Activated CD8-positive, alpha-beta T cell treated with anti-CD3 and anti-CD28 coated beads for 36 hours (primary cell): Measurements from ENCODE around the gene ADSS1. TPM values are rescaled to one million over a fixed set of nuclear protein-coding genes. Genes with fewer than 3 reads are reported as not detected.

Source experiments
- ATAC-seq: fragments of 200-7000 bp; cut with Tn5 transposase; one replicate; pipeline ENCODE4 v1.10.0; 2021; ENCODE audit warnings: mild to moderate bottlenecking, moderate library complexity
- CTCF ChIA-PET: fragments of 350-600 bp; sonication (Branson Sonifier 250); formaldehyde crosslinking; loops from one replicate; lab custom pipeline; 2021; ENCODE audit warnings: antibody characterized with exemption; lab: Charles Lee
- POLR2A ChIA-PET: fragments of 350-600 bp; sonication (Branson Sonifier 250); formaldehyde crosslinking; loops from one replicate; lab custom pipeline; 2021; ENCODE audit warnings: antibody characterized with exemption; lab: Charles Lee
- DNase-seq: peaks from one replicate; pipeline ENCODE4 v3.0.0-alpha.2; 2020
- H3K27ac Mint-ChIP-seq: one replicate; pipeline ENCODE4 v1.8.0; 2021; ENCODE audit warnings: mild to moderate bottlenecking, mixed read lengths
- H3K27me3 Mint-ChIP-seq: one replicate; pipeline ENCODE4 v1.8.0; 2021; ENCODE audit warnings: mixed read lengths
- H3K36me3 Mint-ChIP-seq: one replicate; pipeline ENCODE4 v1.8.0; 2021; ENCODE audit warnings: low read depth, mixed read lengths
- H3K4me1 Mint-ChIP-seq: one replicate; pipeline ENCODE4 v1.8.0; 2021; ENCODE audit warnings: low read depth, mixed read lengths
- H3K4me3 Mint-ChIP-seq: one replicate; pipeline ENCODE4 v1.8.0; 2021; ENCODE audit warnings: mild to moderate bottlenecking, moderate library complexity, mixed read lengths
- H3K9me3 Mint-ChIP-seq: one replicate; pipeline ENCODE4 v1.8.0; 2021; ENCODE audit warnings: mixed read lengths
- intact Hi-C: fragments of 100-400 bp; cut with micrococcal nuclease; formaldehyde crosslinking; loops from one replicate; pipeline ENCODE4 v1.10.0; 2022
- total RNA-seq, 2 experiments: library from RNA; stranded (reverse); gene quantifications; one replicate each; pipeline ENCODE4 v1.2.3, GENCODE V29; 2021
- TF ChIP-seq, protein P1 (sequence below): fragments of 200-600 bp; IDR thresholded peaks from one replicate; pipeline ENCODE4 v1.8.0; 2022; ENCODE audit warnings: antibody characterized with exemption, mild to moderate bottlenecking

The ADSS1 gene
- total RNA-seq, 2 experiments from 2014 or later: 2.7 to 3.0 TPM

DNA sequence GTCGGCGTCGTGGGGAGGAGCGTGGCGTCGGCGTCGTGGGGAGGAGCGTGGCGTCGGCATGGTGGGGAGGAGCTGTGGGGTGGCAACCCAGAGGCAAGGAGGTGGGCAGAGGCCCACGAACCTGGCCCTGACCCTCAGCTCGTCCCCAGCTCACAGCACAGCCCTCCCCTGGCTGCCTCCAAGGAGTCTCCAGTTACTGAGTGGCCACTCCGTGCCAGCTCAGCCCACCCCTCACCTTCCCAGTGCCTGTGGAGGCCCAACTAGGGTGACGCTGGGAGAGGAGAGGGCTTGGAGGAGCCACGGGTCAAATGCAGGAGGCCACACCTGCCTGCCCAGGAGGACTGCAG lies 5.8 kb downstream of the ADSS1 start:
- Mint-ChIP-seq H3K36me3 (no peaks in the 10 kb centered on the region), H3K4me1 (no peaks in the 10 kb centered on the region), H3K9me3 (no peaks in the 10 kb centered on the region), H3K4me3 (no peak overlapping the region), H3K27ac (no peak overlapping the region), H3K27me3 (no peaks in the 10 kb centered on the region)
- no peak for ATAC-seq
- TF ChIP-seq, protein P1, sequence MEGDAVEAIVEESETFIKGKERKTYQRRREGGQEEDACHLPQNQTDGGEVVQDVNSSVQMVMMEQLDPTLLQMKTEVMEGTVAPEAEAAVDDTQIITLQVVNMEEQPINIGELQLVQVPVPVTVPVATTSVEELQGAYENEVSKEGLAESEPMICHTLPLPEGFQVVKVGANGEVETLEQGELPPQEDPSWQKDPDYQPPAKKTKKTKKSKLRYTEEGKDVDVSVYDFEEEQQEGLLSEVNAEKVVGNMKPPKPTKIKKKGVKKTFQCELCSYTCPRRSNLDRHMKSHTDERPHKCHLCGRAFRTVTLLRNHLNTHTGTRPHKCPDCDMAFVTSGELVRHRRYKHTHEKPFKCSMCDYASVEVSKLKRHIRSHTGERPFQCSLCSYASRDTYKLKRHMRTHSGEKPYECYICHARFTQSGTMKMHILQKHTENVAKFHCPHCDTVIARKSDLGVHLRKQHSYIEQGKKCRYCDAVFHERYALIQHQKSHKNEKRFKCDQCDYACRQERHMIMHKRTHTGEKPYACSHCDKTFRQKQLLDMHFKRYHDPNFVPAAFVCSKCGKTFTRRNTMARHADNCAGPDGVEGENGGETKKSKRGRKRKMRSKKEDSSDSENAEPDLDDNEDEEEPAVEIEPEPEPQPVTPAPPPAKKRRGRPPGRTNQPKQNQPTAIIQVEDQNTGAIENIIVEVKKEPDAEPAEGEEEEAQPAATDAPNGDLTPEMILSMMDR: no peak
- intact Hi-C loops: no loop called here
- DNase-seq: no peak
- POLR2A ChIA-PET: no interaction called here
- CTCF ChIA-PET: interaction anchor here (1.9 kb wide), 1 partner anchor 39 kb away, joined by 4 read pairs; no protein-coding TSS in a partner anchor

DNA sequence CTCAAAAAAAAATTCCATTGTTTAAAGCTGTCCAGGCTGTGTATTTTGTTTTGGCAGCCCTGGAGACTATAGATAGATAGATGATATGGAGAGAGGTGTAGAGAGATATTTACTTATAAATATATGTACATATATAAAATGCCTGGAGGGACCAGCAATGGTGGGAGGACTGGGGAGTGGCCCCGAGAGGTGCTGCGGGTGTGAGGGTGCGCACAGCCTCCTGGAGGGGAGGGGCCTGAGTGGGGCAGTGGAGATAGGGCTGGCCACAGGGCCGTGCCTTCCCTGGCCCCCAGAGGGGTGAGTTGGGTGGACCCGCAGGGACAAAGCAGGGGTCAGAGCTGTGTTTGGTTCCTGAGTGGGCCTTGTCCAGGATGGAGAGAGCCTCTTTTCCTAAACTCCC lies 6.5 kb downstream of the ADSS1 start:
- TF ChIP-seq, protein P1: no peak
- Mint-ChIP-seq H3K36me3 (no peaks in the 10 kb centered on the region), H3K4me1 (no peaks in the 10 kb centered on the region), H3K27me3 (no peaks in the 10 kb centered on the region), H3K9me3 (no peaks in the 10 kb centered on the region), H3K4me3 (no peak overlapping the region), H3K27ac (no peak overlapping the region)
- intact Hi-C loops: no loop called here
- DNase-seq: no peak
- ATAC-seq: no peak
- ChIA-PET CTCF (interaction anchor here (1.9 kb wide), 1 partner anchor 38 kb away, joined by 4 read pairs; no protein-coding TSS in a partner anchor), POLR2A (no interaction called here)

DNA sequence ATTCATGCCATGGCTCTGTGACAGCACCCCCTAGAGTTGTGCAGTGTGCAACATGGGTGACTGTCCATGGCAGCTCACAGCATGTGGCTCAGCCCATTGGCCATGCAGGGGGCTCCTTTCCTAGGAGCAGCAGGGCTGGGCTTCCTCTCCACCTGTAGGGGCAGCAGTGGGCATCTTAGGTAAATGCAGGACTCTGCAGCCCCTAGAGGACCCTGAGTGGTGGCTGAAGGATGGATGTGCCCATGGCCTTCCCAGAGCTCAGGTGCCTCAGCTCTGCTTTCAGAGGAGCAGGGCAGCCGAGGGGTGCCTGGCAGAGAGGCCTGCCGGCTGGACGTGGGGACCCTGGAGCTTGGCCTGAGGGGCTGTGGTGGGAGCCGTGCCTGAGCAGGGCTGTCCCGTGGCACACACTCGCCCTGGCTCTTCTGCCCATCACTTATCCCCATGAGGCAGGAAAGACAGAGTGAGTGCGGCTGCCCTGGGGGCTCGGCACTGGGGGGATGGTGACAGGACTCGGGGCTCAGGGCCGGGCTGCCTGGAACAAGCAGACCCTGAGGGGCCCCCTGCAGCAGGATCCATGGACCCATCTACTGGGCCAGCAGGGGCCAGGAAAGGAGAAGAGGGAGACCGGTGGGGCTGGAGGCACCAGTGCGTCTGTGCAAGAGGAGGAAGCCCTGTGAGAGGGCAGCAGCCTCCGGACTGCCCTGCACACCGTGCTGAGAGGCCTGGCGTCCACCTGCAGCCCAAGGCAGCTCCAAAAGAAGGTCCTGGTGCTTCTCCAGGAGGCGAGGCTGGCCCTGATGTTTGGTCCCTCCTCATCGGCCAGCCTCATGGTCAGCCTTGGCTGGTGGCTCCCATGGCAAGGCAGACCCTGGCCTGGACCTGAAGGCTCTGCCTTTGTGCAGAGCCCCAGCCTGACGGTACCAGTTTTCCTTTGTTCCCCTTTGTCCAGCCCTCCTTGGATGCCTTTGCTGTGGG lies 7.6 kb downstream of the ADSS1 start:
- POLR2A ChIA-PET: interaction anchor here (1.0 kb wide), 1 partner anchor 11 kb away, joined by 3 read pairs; no protein-coding TSS in a partner anchor
- peak; percentile 60 for ATAC-seq

DNA sequence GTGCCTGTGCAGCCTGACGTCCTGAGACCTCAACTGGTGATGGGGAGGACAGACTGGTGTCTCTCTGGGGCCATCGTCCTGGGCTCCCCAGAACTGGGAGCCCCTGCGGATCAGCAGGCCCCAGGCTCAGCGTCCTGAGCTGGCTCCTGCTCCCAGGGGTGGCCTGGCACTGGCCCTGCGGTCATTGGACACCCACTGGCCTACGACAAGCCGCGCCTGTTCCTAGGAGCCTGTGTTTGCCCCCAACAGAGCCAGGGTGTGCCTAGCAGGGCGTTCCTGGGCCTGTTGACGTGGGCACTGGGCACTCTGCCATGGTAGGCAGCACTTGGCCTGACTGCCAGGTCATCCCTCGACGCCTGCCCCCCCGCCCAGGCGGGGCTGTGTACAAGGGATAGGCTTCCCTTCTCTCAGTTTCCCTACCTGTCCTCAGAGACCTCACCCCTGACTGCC lies 8.4 kb downstream of the ADSS1 start:
- Mint-ChIP-seq H3K4me1 (no peaks in the 10 kb centered on the region), H3K27ac (no peak overlapping the region), H3K36me3 (no peaks in the 10 kb centered on the region), H3K9me3 (no peaks in the 10 kb centered on the region), H3K4me3 (no peak overlapping the region), H3K27me3 (no peaks in the 10 kb centered on the region)
- ChIA-PET POLR2A (interaction anchor here (1.0 kb wide), 1 partner anchor 10 kb away, joined by 3 read pairs; no protein-coding TSS in a partner anchor), CTCF (no interaction called here)
- DNase-seq: no peak
- intact Hi-C loops: no loop called here
- TF ChIP-seq, protein P1: no peak
- ATAC-seq: no peak

More for the DNA sequence above, 7.6 kb downstream of the ADSS1 start:
- Mint-ChIP-seq H3K27me3 (no peaks in the 10 kb centered on the region), H3K9me3 (no peaks in the 10 kb centered on the region), H3K4me1 (no peaks in the 10 kb centered on the region), H3K36me3 (no peaks in the 10 kb centered on the region), H3K27ac (no peak overlapping the region), H3K4me3 (no peak overlapping the region)
- intact Hi-C loops: no loop called here
- CTCF ChIA-PET: interaction anchor here (1.9 kb wide), 1 partner anchor 37 kb away, joined by 4 read pairs; no protein-coding TSS in a partner anchor
- TF ChIP-seq, protein P1: no peak
- peak; percentile 30 for DNase-seq
